GM18868 (cell line): ENCODE results near the gene RIN3.

ENCODE experiments used
- ATAC-seq: cut with Tn5 transposase; IDR thresholded peaks from one replicate; pipeline ENCODE4 v1.9.1; 2021; ENCODE audit warnings: mild to moderate bottlenecking, moderate library complexity; ENCODE audit not compliant: unreplicated experiment

Gene RIN3

GRCh38 chr14:92595267-92595666, 81.7 kb downstream of the RIN3 start:
- no peak for ATAC-seq

DNA sequence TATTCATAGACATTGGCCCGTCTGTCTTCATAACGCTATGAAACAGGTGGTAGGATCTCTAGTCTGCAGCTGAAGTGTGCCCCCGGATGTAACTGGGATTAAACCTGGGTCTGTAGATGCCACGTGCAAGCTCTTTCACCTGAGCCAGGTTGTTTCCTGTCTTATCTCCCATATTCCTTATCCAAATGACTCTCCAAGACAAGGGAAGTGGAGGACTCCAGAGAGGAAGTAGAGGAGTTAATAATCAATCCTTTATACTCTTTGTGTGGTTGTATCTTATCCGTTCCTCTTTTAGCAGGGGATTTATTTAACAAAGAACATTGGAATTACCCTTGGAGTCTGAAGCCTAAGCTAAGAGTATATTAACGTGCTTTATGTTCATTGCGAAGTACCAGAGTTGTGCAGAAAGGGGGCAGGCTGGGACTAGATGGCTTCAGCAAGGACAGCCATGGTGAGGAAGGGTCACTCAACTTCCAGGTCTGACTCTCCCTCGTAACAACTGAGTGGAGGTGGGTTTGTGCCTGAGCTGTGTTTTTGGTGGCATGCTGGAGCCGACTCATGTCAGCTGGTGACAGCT, 82.8 kb downstream of the RIN3 start:
- ATAC-seq: no peak

- no peak for ATAC-seq
Observed at GRCh38 chr14:92597906-92598905, 84.6 kb downstream of the RIN3 start.

DNA sequence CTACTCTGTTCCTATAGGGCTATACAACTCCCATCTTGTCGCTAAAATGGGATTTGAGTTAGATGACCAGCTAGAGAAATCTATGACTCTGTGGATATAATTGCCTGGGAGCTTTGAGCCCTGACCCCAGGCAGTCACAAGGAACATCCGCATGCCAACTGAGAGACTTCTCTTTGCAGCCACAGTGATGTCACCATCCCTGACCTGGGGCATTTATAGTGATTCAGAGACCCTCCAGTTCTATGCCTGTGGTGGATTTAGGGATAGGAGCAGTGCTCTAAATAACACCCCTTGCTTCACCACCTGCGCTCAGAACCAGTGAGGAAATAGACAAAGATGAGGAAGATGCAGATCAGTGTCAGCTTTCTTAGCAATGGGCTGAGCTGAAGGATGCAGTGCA, 86.2 kb downstream of the RIN3 start:
- ATAC-seq: no peak

- ATAC-seq: no peak
Observed at GRCh38 chr14:92600318-92601053, 86.9 kb downstream of the RIN3 start.

DNA sequence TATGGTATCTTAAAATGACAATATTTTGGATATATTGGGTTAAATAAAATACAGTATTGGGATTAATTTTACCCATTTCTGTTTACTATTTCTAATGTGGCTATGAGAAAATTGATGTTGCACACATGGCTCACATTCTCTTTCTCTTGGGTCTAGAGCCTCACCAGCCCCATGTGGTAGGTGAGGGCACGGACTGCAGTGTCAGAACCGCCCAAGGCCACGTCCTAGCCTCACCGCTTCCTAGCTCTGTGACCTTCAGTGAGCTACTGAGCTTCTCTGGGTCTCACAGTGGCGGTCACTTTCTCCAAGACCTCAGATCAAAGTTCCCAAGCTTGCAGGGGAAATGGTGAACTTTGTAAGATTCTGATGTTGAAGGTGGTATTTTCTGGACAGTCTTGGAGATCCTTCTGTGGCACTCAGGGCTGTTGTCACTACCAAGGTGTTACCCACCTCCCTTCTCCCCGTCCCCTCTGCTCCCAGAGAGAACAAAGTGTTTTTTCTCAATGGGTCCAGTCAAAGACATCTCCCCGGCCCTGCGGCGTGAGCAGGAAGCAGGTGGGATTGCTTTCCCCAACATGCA, 87.6 kb downstream of the RIN3 start:
- no peak for ATAC-seq

DNA sequence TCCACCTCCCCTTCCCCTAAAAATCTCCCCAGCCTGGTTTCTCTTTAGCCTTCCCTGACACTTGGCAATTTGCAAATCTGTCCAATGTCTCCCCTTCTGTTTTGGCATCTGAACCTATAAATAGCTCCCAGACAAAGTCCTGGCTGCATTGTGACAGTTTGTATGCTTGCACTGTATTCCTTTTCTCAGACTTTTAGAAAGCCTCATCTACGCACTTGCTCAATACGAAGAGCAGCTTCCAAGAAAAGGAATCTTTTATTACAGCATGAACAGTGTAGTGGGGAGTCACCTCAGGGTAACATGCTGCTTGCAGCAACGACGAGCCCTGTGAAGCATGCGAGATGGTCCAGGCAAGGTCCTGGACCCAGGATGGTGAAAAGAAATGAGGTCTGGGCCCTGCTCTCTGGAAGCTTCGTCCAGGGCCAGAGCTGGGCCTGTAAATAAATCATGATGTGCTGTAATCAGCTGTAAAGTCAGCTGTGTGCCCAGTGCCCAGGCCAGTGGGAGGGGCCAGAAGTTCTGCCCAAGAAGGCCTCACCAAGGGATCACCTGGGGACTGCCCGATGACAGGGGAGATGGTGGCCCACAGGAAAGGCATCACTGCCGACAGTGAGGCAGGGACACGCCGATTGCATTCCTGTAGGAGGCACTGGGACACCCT, 88.3 kb downstream of the RIN3 start:
- ATAC-seq: no peak

GRCh38 chr14:92603309-92604242, 90.0 kb downstream of the RIN3 start:
- no peak for ATAC-seq

DNA sequence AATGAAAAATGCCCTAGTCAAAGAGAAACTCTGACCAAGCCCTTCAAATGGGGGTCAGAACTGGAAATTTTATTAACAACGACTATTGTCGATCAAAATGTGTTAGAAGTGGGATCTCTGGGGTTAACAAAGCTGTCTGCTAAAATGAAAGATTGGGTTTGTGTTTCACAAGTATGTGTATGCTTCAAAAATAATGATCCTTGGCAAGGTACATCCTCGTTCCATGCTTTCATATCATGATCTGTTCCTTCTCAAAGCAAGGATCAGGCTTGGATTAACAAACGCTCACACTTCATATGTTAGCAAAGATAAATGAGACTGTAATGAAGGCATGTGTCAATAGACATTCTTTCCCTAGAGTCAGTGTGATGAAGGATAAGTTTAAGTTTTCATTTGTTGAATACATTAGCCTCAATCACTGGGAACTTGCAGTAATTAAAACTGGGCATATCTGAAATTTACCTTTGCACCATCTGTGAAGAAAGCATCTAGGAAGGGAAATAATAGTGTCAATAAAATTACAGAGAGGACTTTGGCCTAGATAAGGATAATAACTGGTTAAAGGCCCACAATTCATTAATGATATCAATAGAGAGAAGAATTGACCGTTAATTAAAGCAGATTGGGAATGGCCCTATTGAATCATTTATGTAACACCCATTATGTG, 91.8 kb downstream of the RIN3 start:
- no peak for ATAC-seq

DNA sequence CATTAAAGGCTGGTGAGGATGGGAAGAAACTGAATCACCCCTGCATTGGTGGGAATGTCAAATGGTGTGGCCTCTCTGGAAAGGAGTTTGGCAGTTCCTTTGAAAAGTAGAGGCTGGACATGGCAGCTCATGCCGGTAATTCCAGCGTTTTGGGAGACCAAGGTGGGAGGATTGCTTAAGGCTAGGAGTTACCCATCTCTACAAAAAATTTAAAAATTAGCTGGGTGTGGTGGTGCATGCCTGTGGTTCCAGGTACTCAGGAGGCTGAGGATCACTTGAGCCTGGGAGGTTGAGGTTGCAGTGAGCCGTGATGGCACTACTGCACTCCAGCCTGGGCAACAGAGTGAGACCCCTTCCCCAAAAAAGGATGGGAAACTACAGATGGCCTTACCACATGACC, 93.7 kb downstream of the RIN3 start:
- no peak for ATAC-seq

DNA sequence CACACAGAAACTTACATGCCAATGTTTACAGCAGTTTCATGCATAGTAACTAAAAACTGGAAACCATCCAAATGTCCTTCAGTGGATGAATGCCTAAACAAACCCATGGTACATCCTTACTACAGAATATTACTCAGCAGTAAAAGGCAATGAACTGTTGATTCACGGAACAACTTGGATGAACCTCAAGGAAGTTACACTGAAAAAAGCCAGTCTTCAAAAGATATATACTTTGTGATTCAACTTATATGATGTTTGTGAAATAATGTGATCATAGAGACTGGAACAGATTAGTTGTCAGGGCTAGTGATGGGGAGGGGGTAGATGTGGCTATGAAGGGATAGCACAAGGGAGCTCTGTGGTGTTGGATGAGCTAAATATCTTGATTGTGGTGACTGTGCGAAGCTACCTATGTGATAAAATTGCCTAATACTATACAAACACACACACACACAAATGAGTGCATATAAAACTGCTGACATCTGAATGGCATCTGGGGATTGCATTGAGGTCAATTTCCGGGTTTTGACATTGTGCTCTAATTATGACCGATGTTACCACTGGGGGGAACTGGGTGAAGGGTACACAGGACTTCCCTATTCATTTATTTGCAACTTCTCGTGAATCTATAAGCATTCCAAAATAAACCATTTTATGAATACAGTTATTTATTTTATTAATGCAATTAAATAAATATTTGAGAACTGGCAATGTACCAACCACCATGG, 94.3 kb downstream of the RIN3 start:
- no peak for ATAC-seq

GRCh38 chr14:92609955-92610354, 96.4 kb downstream of the RIN3 start:
- no peak for ATAC-seq

DNA sequence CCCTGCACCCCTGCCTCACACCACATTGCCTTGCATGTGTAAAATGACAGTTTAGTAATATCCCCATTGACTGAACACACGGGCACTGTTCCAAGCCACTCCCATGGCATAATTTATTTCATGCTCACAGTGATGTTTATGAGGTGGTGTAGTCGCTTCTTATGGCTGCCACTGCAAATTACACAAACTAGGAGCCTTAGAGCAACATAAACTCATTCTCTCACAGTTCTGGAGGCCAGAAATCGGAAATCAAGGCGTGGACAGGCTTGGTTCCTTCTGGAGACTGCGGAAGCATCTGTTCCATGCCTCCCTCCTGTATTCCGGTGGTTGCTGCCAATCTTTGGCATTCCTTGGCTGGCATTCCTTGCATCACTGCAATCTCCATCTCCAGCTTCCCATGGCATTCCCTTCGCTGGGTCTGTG, 97.3 kb downstream of the RIN3 start:
- no peak for ATAC-seq

DNA sequence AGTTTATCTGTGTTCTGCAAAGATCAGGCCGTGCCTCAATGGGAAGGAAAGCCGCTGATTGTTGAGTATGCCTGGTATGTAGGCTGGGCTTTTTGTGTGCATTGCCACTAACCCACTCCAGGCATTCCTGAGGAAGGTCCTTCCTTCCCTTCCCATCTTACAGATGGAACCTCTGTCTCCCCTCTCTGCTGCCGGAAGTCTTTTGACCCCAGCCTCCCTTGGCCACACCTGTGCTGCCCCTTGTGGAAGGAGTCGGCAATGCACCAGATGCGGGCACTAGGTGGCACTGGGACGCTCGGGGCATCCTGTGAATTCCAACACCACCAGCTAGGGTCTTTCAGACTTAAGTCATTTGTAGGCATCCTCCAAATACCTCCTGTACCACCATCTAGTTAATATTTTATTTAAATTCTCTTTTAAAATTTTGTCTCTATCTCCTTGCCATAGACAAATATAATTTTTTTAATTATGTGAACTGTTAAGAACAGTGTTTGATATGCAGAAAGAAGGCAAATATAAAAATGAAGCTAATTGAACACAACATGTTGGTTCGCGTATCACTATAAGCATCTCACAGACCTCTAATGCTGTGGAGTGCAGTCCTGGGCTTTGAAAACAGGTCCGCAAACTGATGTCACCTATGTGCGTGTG, 99.6 kb downstream of the RIN3 start:
- no peak for ATAC-seq

- no peak for ATAC-seq
Observed at GRCh38 chr14:92613681-92614260, 100.2 kb downstream of the RIN3 start.

DNA sequence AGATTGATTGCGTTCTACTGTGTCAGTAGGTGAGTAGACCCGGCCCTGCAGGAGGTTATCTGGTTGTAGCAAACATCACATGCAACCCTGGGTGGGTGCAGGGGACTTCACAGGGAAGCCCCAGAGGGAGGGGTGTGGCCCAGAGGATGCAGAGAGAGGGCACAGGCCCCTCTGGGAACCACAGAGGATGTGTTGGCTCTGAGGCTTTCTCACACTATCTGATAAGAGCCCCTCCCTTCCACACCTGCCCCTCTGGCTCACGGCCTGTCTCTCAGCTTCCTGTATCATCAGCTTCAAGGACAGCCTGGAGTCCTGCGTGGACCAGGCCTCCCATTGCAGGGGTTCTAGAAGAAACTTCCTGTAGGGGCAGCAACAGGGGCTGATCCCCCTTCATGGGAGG, 101.9 kb downstream of the RIN3 start:
- ATAC-seq: peak; percentile 93

GRCh38 chr14:92616178-92616577, 102.6 kb downstream of the RIN3 start:
- no peak for ATAC-seq

DNA sequence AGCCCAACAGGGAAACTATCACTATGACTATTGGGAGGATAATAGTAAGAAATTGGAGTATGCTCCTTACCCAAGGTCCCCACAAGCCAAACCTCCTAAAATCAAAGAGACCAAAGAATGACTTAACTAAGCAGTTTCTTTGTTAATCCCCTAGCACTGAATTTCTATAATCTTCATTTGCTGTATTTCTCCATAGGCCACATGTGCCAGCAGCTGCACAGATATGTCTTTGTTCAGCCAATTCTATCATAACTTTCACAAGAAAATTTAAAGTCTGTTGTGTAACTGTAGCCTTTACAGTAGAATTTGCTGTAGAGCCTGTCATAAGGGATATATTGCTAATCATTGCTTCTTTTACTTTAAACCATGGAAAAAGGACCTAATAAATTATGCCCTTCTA, 104.0 kb downstream of the RIN3 start:
- no peak for ATAC-seq
